ENCODE measurements around the gene SKAP1. TPM values are rescaled to one million over a fixed set of nuclear protein-coding genes. Genes with fewer than 3 reads are reported as not detected.
A peak's percentile ranks its signal among the peaks of the same experiment; 100 is the strongest.

The SKAP1 gene
- total and polyA plus RNA-seq, 2 of the 13 experiments (the other 11 are each of a cell fraction or from before 2014, with no cell fraction given) = 0.21 TPM; not detected in 1

- H2AFZ ChIP-seq (ENCODE audit: low read length) = no peak overlapping the region
- no peak for ATAC-seq
- H3K27me3 ChIP-seq (ENCODE audit: control insufficient read depth in 1 of 2, insufficient read depth in 2 of 2, low read length in 2 of 2) = peaks cover 0 to 35% of the 10 kb centered on the region in 2 experiments; a peak in 3 of 5 replicates
- CTCF ChIA-PET (ENCODE audit: low intra/inter-chr PET ratio, low total read pairs) = no interaction called here
- H4K20me1 ChIP-seq (ENCODE audit: insufficient read depth, low read length) = no peaks in the 10 kb centered on the region
- H3K4me2 ChIP-seq (ENCODE audit: low read depth, low read length) = no peak overlapping the region
- no peaks in the 10 kb centered on the region for H3K9me3 ChIP-seq (ENCODE audit: low read length)
- no peaks in the 10 kb centered on the region for H3K4me1 ChIP-seq (ENCODE audit: insufficient read depth, low read length)
- no peak overlapping the region for H3K4me3 ChIP-seq (replicated peaks in 1 of 3; ENCODE audit: insufficient read depth in 1 of 3, low read depth in 2 of 3, low read length in 3 of 3)
- intact Hi-C loops (cut with micrococcal nuclease; ENCODE audit: unreplicated experiment) (no loop called here), in situ Hi-C loops (cut with HindIII; ENCODE audit: extremely low pct_ligation_motif_present, low pct_unique_long_range_greater_than_20kb) (no loop called here)
- POLR2A ChIA-PET = no interaction called here
- H3K79me2 ChIP-seq (ENCODE audit: insufficient read depth, low read length) = no peaks in the 10 kb centered on the region
- BruUV-seq (replicated peaks) = no TSS peak
- WGBS (ENCODE audit: low lambda C conversion rate) = 9% methylated on average over 6 of the region's 6 CpGs
- DNase-seq (ENCODE audit: low spot score) = no peak
- no peaks in the 10 kb centered on the region for H3K36me3 ChIP-seq (replicated peaks in 1 of 2; ENCODE audit: control insufficient read depth in 1 of 2, insufficient read depth in 2 of 2, low read length in 2 of 2)
- no peak overlapping the region for H3K27ac ChIP-seq (ENCODE audit: extremely low read length, insufficient read depth, low read length)
- TF ChIP-seq ZNF354B (CRISPR knock-in tag; IDR thresholded peaks at IDR 0.05) = no peak
- peak; percentile 24; the same call in 1 of the 2 replicates for TF ChIP-seq ZNF263 (CRISPR knock-in tag; IDR thresholded peaks at IDR 0.05)
- H3K9ac ChIP-seq (ENCODE audit: insufficient read depth, low read depth, low read length) = no peak overlapping the region
- no peak for FAIRE-seq
Observed at GRCh38 chr17:48198950-48199541, 231.0 kb downstream of the SKAP1 start.

- H3K79me2 ChIP-seq (ENCODE audit: insufficient read depth, low read length) = no peaks in the 10 kb centered on the region
- H3K4me2 ChIP-seq (ENCODE audit: low read depth, low read length) = no peak overlapping the region
- no peaks in the 10 kb centered on the region for H3K9me3 ChIP-seq (ENCODE audit: low read length)
- H4K20me1 ChIP-seq (ENCODE audit: insufficient read depth, low read length) = no peaks in the 10 kb centered on the region
- ATAC-seq (no peak), FAIRE-seq (no peak), DNase-seq (ENCODE audit: low spot score) (no peak)
- CTCF ChIA-PET (ENCODE audit: low intra/inter-chr PET ratio, low total read pairs) = no interaction called here
- H3K27ac ChIP-seq (ENCODE audit: extremely low read length, insufficient read depth, low read length) = no peak overlapping the region
- no peak for TF ChIP-seq U2AF1 (optimal IDR thresholded peaks at IDR 0.05; ENCODE audit: low read depth, low read length)
- 0 out of 2 replicates have a peak, but pooled peaks have one; percentile 7 for TF ChIP-seq ZNF629 (CRISPR knock-in tag; conservative IDR thresholded peaks at IDR 0.05)
- H3K27me3 ChIP-seq (ENCODE audit: control insufficient read depth in 1 of 2, insufficient read depth in 2 of 2, low read length in 2 of 2) = peaks cover 0 to 41% of the 10 kb centered on the region in 2 experiments; a peak in 3 of 5 replicates
- no peak overlapping the region for H3K4me3 ChIP-seq (replicated peaks in 1 of 3; ENCODE audit: insufficient read depth in 1 of 3, low read depth in 2 of 3, low read length in 3 of 3)
- H3K4me1 ChIP-seq (ENCODE audit: insufficient read depth, low read length) = no peaks in the 10 kb centered on the region
- no peak overlapping the region for H2AFZ ChIP-seq (ENCODE audit: low read length)
- no peak overlapping the region for H3K9ac ChIP-seq (ENCODE audit: insufficient read depth, low read depth, low read length)
- BruUV-seq (replicated peaks) = no TSS peak
- intact Hi-C loops (cut with micrococcal nuclease; ENCODE audit: unreplicated experiment) (no loop called here), in situ Hi-C loops (cut with HindIII; ENCODE audit: extremely low pct_ligation_motif_present, low pct_unique_long_range_greater_than_20kb) (no loop called here)
- POLR2A ChIA-PET = no interaction called here
- H3K36me3 ChIP-seq (replicated peaks in 1 of 2; ENCODE audit: control insufficient read depth in 1 of 2, insufficient read depth in 2 of 2, low read length in 2 of 2) = no peaks in the 10 kb centered on the region
Observed at GRCh38 chr17:48195910-48196309, 234.1 kb downstream of the SKAP1 start.

All from HepG2 (cell line).